Endothelial cell of umbilical vein (primary cell): Measurements from ENCODE around the gene DACT2. TPM values are rescaled to one million over a fixed set of nuclear protein-coding genes. Genes with fewer than 3 reads are reported as not detected.

Source experiments
- BruUV-seq: library from RNA; stranded (reverse); fragments of 400-500 nt; replicated peaks from 2 replicates; lab custom pipeline; 2021; lab: Mats Ljungman, UMichigan
- CTCF ChIA-PET: fragments of 300-600, 350-600 bp; sonication (Branson Sonifier 250); formaldehyde crosslinking; loops from one replicate; lab custom pipeline; 2021; ENCODE audit warnings: antibody characterized with exemption, inconsistent platforms; lab: Charles Lee
- POLR2A ChIA-PET: fragments of 300-600, 350-600 bp; sonication (Branson Sonifier 250); formaldehyde crosslinking; loops from one replicate; lab custom pipeline; 2021; ENCODE audit warnings: antibody characterized with exemption, inconsistent platforms; lab: Charles Lee
- DNase-seq: peaks from one replicate; pipeline ENCODE4 v3.0.0-alpha.2; 2011; ENCODE audit warnings: low read depth, low spot score
- FAIRE-seq: peaks from 2 replicates; lab custom pipeline; 2011; peaks lifted over from hg19 to GRCh38; lab: Jason Lieb, UNC
- H2AFZ ChIP-seq: 2 replicates; pipeline ENCODE4 v1.6.0; 2012; ENCODE audit warnings: low read depth, low read length, control low read depth, inconsistent platforms
- H3K27ac ChIP-seq: 2 replicates; pipeline ENCODE4 v1.5.1; 2011; ENCODE audit warnings: low read depth, mild to moderate bottlenecking, control low read depth, low read length, moderate library complexity; ENCODE audit not compliant: insufficient read depth
- H3K27me3 ChIP-seq, 2 experiments: 2 replicates each; pipeline versions ENCODE4 v1.6.0 to v1.6.1; 2011; ENCODE audit warnings: low read length in 2 of 2, mixed read lengths in 1 of 2; ENCODE audit not compliant: control insufficient read depth in 2 of 2, insufficient read depth in 2 of 2
- H3K36me3 ChIP-seq, 2 experiments: 2 replicates in 1 of 2; 3 replicates in 1 of 2; pipeline ENCODE4 v1.5.1; 2011; ENCODE audit warnings: low read length in 2 of 2, mild to moderate bottlenecking in 1 of 2, moderate library complexity in 1 of 2; ENCODE audit not compliant: control insufficient read depth in 2 of 2, insufficient read depth in 2 of 2; ENCODE audit errors: extremely low read depth in 1 of 2
- H3K4me1 ChIP-seq: 3 replicates; pipeline ENCODE4 v1.5.1; 2011; ENCODE audit warnings: mild to moderate bottlenecking, low read length; ENCODE audit not compliant: control insufficient read depth, insufficient read depth; ENCODE audit errors: extremely low read depth
- H3K4me2 ChIP-seq: 2 replicates; pipeline ENCODE4 v1.6.1; 2011; ENCODE audit warnings: low read length, control low read depth, mixed read lengths; ENCODE audit not compliant: insufficient read depth
- H3K4me3 ChIP-seq, 3 experiments: fragments of 200-600 bp in 1 of 3; sonication (generic), shearing (Covaris generic) in 1 of 3; replicated peaks in 1 of 3; 2 replicates each; pipeline ENCODE4 v1.5.1; 2011 to 2016; ENCODE audit warnings: control low read depth in 3 of 3, low read length in 3 of 3, mild to moderate bottlenecking in 2 of 3, inconsistent platforms in 1 of 3, low read depth in 1 of 3, moderate library complexity in 1 of 3; ENCODE audit not compliant: insufficient read depth in 1 of 3
- H3K79me2 ChIP-seq: 2 replicates; pipeline ENCODE4 v1.6.0; 2012; ENCODE audit warnings: low read length, inconsistent platforms; ENCODE audit not compliant: control insufficient read depth, insufficient read depth
- H3K9ac ChIP-seq: replicated peaks from 2 replicates; pipeline ENCODE3; 2011; ENCODE audit warnings: low read length, control low read depth; ENCODE audit not compliant: insufficient read depth; ENCODE audit errors: extremely low read depth
- H3K9me1 ChIP-seq: replicated peaks from 3 replicates; pipeline ENCODE4 v1.6.0; 2011; ENCODE audit warnings: mild to moderate bottlenecking, low read length; ENCODE audit not compliant: control insufficient read depth, insufficient read depth; ENCODE audit errors: extremely low read depth
- H3K9me3 ChIP-seq: replicated peaks from 2 replicates; pipeline ENCODE4 v1.5.1; 2012; ENCODE audit warnings: low read length, inconsistent platforms; ENCODE audit not compliant: control insufficient read depth, insufficient read depth
- H4K20me1 ChIP-seq: replicated peaks from 2 replicates; pipeline ENCODE3; 2011; ENCODE audit warnings: mild to moderate bottlenecking, low read length; ENCODE audit not compliant: control insufficient read depth, insufficient read depth; ENCODE audit errors: extremely low read depth
- EZH2 ChIP-seq: IDR thresholded peaks from 2 replicates; pipeline ENCODE4 v1.6.1; 2012; ENCODE audit warnings: borderline replicate concordance, low read depth, mild to moderate bottlenecking, moderate library complexity, low read length, inconsistent platforms; ENCODE audit not compliant: severe bottlenecking
- FOS ChIP-seq: IDR thresholded peaks from 2 replicates; pipeline ENCODE4 v1.6.1; 2011; ENCODE audit warnings: mild to moderate bottlenecking, low read length, moderate library complexity, borderline replicate concordance; ENCODE audit not compliant: insufficient read depth
- GATA2 ChIP-seq: IDR thresholded peaks from 2 replicates; pipeline ENCODE4 v1.7.0; 2011; ENCODE audit warnings: low read depth, mild to moderate bottlenecking, moderate library complexity, mixed read lengths, low read length; ENCODE audit not compliant: insufficient read length, insufficient read depth
- JUN ChIP-seq: IDR thresholded peaks from 2 replicates; pipeline ENCODE4 v1.6.1; 2011; ENCODE audit warnings: borderline replicate concordance, low read depth; ENCODE audit not compliant: insufficient read length, insufficient read depth
- MAX ChIP-seq: IDR thresholded peaks from 2 replicates; pipeline ENCODE4 v1.6.1; 2011; ENCODE audit not compliant: insufficient read depth, insufficient read length
- MYC ChIP-seq: IDR thresholded peaks from one replicate; pipeline ENCODE4 v1.6.1; 2011; ENCODE audit warnings: mild to moderate bottlenecking, low read depth, low read length
- POLR2A ChIP-seq: IDR thresholded peaks from 2 replicates; pipeline ENCODE4 v1.6.1; 2012; ENCODE audit warnings: low read depth, mild to moderate bottlenecking, control low read depth, low read length
- POLR2AphosphoS5 ChIP-seq: IDR thresholded peaks from 2 replicates; pipeline ENCODE4 v1.6.1; 2012; ENCODE audit warnings: low read depth, mild to moderate bottlenecking, control low read depth, low read length, moderate library complexity; ENCODE audit not compliant: insufficient read depth
- dilution Hi-C: fragments of 300-500 bp; cut with MboI; formaldehyde crosslinking; loops from one replicate; pipeline ENCODE4 v1.15.0; 2019; ENCODE audit warnings: low sequenced_read_pairs; ENCODE audit not compliant: extremely low pct_ligation_motif_present
- intact Hi-C: fragments of 100-400 bp; cut with micrococcal nuclease; formaldehyde crosslinking; loops from one replicate; pipeline ENCODE4 v1.10.0; 2022
- polyA plus RNA-seq, 4 experiments: library from polyadenylated mRNA; depleted of rRNA in 3 of 4; stranded (reverse) in 3 of 4; unstranded in 1 of 4; fragments of >200 nt; gene quantifications; 2 replicates each; pipeline versions ENCODE4 v1.2.1 to v1.2.3, GENCODE V29; 2011 to 2012; ENCODE audit warnings: missing spikeins in 1 of 4
- total RNA-seq: library from RNA; stranded (reverse); gene quantifications from 2 replicates; pipeline ENCODE4 v1.2.3, GENCODE V29; 2021
- TF ChIP-seq, protein P1 (sequence below), 2 donors: IDR thresholded peaks; 1 replicate in 1 of 2; 2 replicates in 1 of 2; pipeline ENCODE4 v1.5.1; 2011; ENCODE audit warnings: low read length in 2 of 2, mild to moderate bottlenecking in 2 of 2, moderate library complexity in 2 of 2, control low read depth in 1 of 2, inconsistent platforms in 1 of 2, low read depth in 1 of 2; ENCODE audit not compliant: insufficient read depth in 1 of 2; ENCODE audit errors: extremely low read depth in 1 of 2

The DACT2 gene
- total and polyA plus RNA-seq, 2 donors (not counting 3 experiments of a cell fraction or from before 2014, with no cell fraction given) = not detected

- ChIA-PET CTCF (no interaction called here), POLR2A (no interaction called here)
- H4K20me1 ChIP-seq = no peaks in the 10 kb centered on the region
- DNase-seq (no peak), FAIRE-seq (no peak)
- no peaks in the 10 kb centered on the region for H3K4me1 ChIP-seq
- no peak overlapping the region for H2AFZ ChIP-seq
- BruUV-seq = no TSS peak
- no peaks in the 10 kb centered on the region for H3K36me3 ChIP-seq
- no peak overlapping the region for H3K4me3 ChIP-seq
- H3K9me3 ChIP-seq = no peaks in the 10 kb centered on the region
- H3K79me2 ChIP-seq = no peaks in the 10 kb centered on the region
- H3K4me2 ChIP-seq = no peak overlapping the region
- TF ChIP-seq POLR2AphosphoS5 = no peak
- TF ChIP-seq FOS = no peak
- no peak for TF ChIP-seq GATA2
- no peak for TF ChIP-seq MAX
- TF ChIP-seq JUN = no peak
- TF ChIP-seq, protein P1, sequence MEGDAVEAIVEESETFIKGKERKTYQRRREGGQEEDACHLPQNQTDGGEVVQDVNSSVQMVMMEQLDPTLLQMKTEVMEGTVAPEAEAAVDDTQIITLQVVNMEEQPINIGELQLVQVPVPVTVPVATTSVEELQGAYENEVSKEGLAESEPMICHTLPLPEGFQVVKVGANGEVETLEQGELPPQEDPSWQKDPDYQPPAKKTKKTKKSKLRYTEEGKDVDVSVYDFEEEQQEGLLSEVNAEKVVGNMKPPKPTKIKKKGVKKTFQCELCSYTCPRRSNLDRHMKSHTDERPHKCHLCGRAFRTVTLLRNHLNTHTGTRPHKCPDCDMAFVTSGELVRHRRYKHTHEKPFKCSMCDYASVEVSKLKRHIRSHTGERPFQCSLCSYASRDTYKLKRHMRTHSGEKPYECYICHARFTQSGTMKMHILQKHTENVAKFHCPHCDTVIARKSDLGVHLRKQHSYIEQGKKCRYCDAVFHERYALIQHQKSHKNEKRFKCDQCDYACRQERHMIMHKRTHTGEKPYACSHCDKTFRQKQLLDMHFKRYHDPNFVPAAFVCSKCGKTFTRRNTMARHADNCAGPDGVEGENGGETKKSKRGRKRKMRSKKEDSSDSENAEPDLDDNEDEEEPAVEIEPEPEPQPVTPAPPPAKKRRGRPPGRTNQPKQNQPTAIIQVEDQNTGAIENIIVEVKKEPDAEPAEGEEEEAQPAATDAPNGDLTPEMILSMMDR (IDR thresholded peaks at IDR 0.05; ENCODE audit: extremely low read depth in 1 of 2, insufficient read depth in 1 of 2, low read depth in 1 of 2, low read length in 2 of 2) = no peak
- no peak for TF ChIP-seq MYC
- TF ChIP-seq EZH2 = no peak
- TF ChIP-seq POLR2A = no peak
- dilution Hi-C loops (no loop called here), intact Hi-C loops (no loop called here)
- H3K9ac ChIP-seq = no peak overlapping the region
- no peaks in the 10 kb centered on the region for H3K9me1 ChIP-seq
- H3K27ac ChIP-seq = no peak overlapping the region
- H3K27me3 ChIP-seq = no peaks in the 10 kb centered on the region
Observed at GRCh38 chr6:168299541-168300511, 19.8 kb downstream of the DACT2 start.
